Amniotic epithelial cell (primary cell): Measurements from ENCODE around the gene MTX1.
"Not testable (repeated sequence)": the region's sequence is repeated elsewhere in the genome, so short reads cannot be mapped to it uniquely, and the experiment has no call there.

ENCODE experiments used
- DNase-seq: peaks from one replicate; pipeline ENCODE4 v3.0.0-alpha.2; 2010; ENCODE audit warnings: low read depth

MTX1 gene

GRCh38 chr1:155189926-155190325, 18.6 kb upstream of the MTX1 start:
- DNase-seq = not testable (repeated sequence)

- DNase-seq = no peak
These were observed 16.6 kb upstream of the MTX1 start for GRCh38 chr1:155191904-155192303.

- DNase-seq = no peak
These were observed 15.9 kb upstream of the MTX1 start for GRCh38 chr1:155192346-155193274.

- peak; percentile 85 for DNase-seq
These were observed 15.1 kb upstream of the MTX1 start for GRCh38 chr1:155193275-155193990.

GRCh38 chr1:155193991-155194240, 14.6 kb upstream of the MTX1 start:
- not testable (repeated sequence) for DNase-seq

GRCh38 chr1:155195201-155196102, 13.0 kb upstream of the MTX1 start:
- DNase-seq = no peak

GRCh38 chr1:155196103-155196892, 12.2 kb upstream of the MTX1 start:
- no peak for DNase-seq

GRCh38 chr1:155196893-155197638, 11.4 kb upstream of the MTX1 start:
- no peak for DNase-seq

GRCh38 chr1:155197901-155198546, 10.5 kb upstream of the MTX1 start:
- no peak for DNase-seq

GRCh38 chr1:155198547-155198906, 10.0 kb upstream of the MTX1 start:
- no peak for DNase-seq

- no peak for DNase-seq
These were observed 8.7 kb upstream of the MTX1 start for GRCh38 chr1:155199792-155200191.

- DNase-seq = no peak
These were observed 7.6 kb upstream of the MTX1 start for GRCh38 chr1:155200920-155201319.

GRCh38 chr1:155202198-155202597, 6.3 kb upstream of the MTX1 start:
- DNase-seq = no peak

- no peak for DNase-seq
These were observed 5.6 kb upstream of the MTX1 start for GRCh38 chr1:155202731-155203515.

- DNase-seq = no peak
These were observed 3.5 kb upstream of the MTX1 start for GRCh38 chr1:155205035-155205434.

GRCh38 chr1:155205969-155206593, 2.4 kb upstream of the MTX1 start:
- DNase-seq = no peak

- peak; percentile 71 for DNase-seq
These were observed 1.3 kb upstream of the MTX1 start for GRCh38 chr1:155206891-155207805.
